HEK293 (cell line): ENCODE results near the gene CCDC178.

ENCODE experiments used
- CTCF ChIA-PET: fragments of 350-600 bp; formaldehyde crosslinking; extraction: SDS; loops from one replicate; lab custom pipeline; 2021; ENCODE audit warnings: antibody characterized with exemption; lab: Yijun Ruan, JAX
- POLR2A ChIA-PET: fragments of 300-600 bp; formaldehyde crosslinking; extraction: SDS; loops from one replicate; lab custom pipeline; 2020; ENCODE audit warnings: antibody characterized with exemption, inconsistent platforms; lab: Yijun Ruan, JAX
- H3K27ac ChIP-seq: fragments of 200-500 bp; sonication (Bioruptor generic); 2 replicates; pipeline ENCODE4 v1.5.1; 2014; ENCODE audit warnings: low read depth, low read length, control low read depth, inconsistent platforms; ENCODE audit errors: extremely low read depth
- H3K36me3 ChIP-seq, 2 experiments: fragments of 200-500 bp in 1 of 2; sonication (Bioruptor generic) in 1 of 2; 1 replicate in 1 of 2; 2 replicates in 1 of 2; pipeline ENCODE4 v1.5.1; 2014 to 2017; ENCODE audit warnings: inconsistent platforms in 2 of 2, low read length in 2 of 2; ENCODE audit not compliant: control insufficient read depth in 2 of 2, insufficient read depth in 1 of 2
- H3K4me1 ChIP-seq: fragments of 200-500 bp; sonication (Bioruptor generic); 2 replicates; pipeline ENCODE4 v1.5.1; 2014; ENCODE audit warnings: mild to moderate bottlenecking, low read length, inconsistent platforms; ENCODE audit not compliant: control insufficient read depth, insufficient read depth
- H3K4me3 ChIP-seq: 2 replicates; pipeline ENCODE4 v1.5.1; 2011; ENCODE audit warnings: low read depth, mild to moderate bottlenecking, control low read depth, low read length, moderate library complexity
- H3K9me3 ChIP-seq: fragments of 200-500 bp; sonication (Bioruptor generic); 2 replicates; pipeline ENCODE4 v1.5.1; 2014; ENCODE audit warnings: low read depth, low read length, inconsistent platforms; ENCODE audit not compliant: control insufficient read depth, insufficient read depth
- FEZF1 ChIP-seq: fragments of 450-650 bp; formaldehyde crosslinking; IDR thresholded peaks from 2 replicates; pipeline ENCODE4 v1.5.1; 2016; ENCODE audit warnings: missing biosample characterization, missing genetic modification characterization
- KLF1 ChIP-seq: fragments of 450-650 bp; formaldehyde crosslinking; IDR thresholded peaks from 2 replicates; pipeline ENCODE4 v1.5.1; 2016; ENCODE audit warnings: missing biosample characterization, missing genetic modification characterization
- MZF1 ChIP-seq: fragments of 450-650 bp; formaldehyde crosslinking; IDR thresholded peaks from 2 replicates; pipeline ENCODE4 v1.5.1; 2017; ENCODE audit warnings: missing biosample characterization, missing genetic modification characterization, borderline replicate concordance
- SETDB1 ChIP-seq: IDR thresholded peaks from one replicate; pipeline ENCODE4 v1.6.1; 2017; ENCODE audit warnings: mild to moderate bottlenecking, low read length, moderate library complexity, mixed read lengths; ENCODE audit not compliant: insufficient read length
- TRIM28 ChIP-seq: IDR thresholded peaks from 2 replicates; pipeline ENCODE4 v1.6.1; 2011; ENCODE audit warnings: low read length, control low read depth, borderline replicate concordance
- ZNF112 ChIP-seq: fragments of 450-650 bp; formaldehyde crosslinking; IDR thresholded peaks from 2 replicates; pipeline ENCODE4 v1.5.0; 2017; ENCODE audit warnings: missing biosample characterization, missing genetic modification characterization
- ZNF48 ChIP-seq: fragments of 450-650 bp; formaldehyde crosslinking; IDR thresholded peaks from 2 replicates; pipeline ENCODE4 v1.5.1; 2016; ENCODE audit warnings: missing biosample characterization, missing genetic modification characterization
- ZNF585B ChIP-seq: fragments of 450-650 bp; formaldehyde crosslinking; IDR thresholded peaks from 2 replicates; pipeline ENCODE4 v1.5.1; 2016; ENCODE audit warnings: missing biosample characterization, missing genetic modification characterization
- ZNF660 ChIP-seq: fragments of 450-650 bp; IDR thresholded peaks from 2 replicates; pipeline ENCODE4 v1.5.1; 2018; ENCODE audit warnings: missing biosample characterization, mild to moderate bottlenecking, missing genetic modification characterization
- TF ChIP-seq, protein P1 (sequence below): fragments of 450-650 bp; IDR thresholded peaks from 2 replicates; pipeline ENCODE4 v1.5.1; 2018; ENCODE audit warnings: missing biosample characterization, mild to moderate bottlenecking, missing genetic modification characterization
- TF ChIP-seq, protein P2 (sequence below): fragments of 450-650 bp; formaldehyde crosslinking; IDR thresholded peaks from 2 replicates; pipeline ENCODE4 v1.5.1; 2017; ENCODE audit warnings: missing biosample characterization, missing genetic modification characterization
- TF ChIP-seq, protein P3 (sequence below): fragments of 450-650 bp; formaldehyde crosslinking; IDR thresholded peaks from 2 replicates; pipeline ENCODE4 v1.5.1; 2017; ENCODE audit warnings: missing biosample characterization, missing genetic modification characterization
- TF ChIP-seq, protein P4 (sequence below): fragments of 450-650 bp; formaldehyde crosslinking; IDR thresholded peaks from 2 replicates; pipeline ENCODE4 v1.5.1; 2016; ENCODE audit warnings: missing biosample characterization, missing genetic modification characterization

CCDC178 gene

DNA sequence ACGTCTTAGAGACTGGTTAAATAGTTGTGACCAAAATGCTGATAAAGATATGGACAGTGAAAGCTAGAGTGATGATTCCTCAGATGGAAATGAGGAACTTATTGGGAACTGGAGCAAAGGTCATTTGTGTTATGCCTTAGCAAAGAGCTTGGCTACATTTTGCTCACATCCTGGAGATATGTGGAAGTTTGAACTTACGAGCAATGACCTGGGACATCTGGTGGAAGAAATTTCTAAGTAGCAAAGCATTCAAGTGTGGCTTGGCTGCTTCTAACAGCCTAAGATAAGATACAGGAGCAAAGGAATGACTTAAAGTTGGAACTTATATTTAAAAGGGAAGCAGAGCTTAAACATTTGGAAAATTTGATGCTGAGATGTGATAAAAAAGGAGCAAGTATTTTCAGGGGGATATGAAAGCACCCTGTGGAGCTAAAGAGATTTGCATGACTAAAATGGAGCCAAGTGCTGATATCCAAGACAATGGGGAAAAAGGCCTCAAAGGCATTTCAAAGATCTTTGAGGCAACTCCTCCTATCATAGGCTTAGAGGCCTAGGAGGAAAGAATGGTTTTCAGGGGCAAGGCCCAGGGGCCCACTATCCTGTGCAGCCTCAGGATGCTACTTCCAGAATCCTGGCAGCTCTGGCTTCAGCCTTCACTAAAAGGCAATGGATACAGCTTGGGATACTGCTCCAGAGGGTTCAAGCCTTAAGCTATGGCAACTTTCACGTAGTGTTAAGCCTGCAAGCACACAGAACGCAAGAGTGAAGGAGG is 543.6 kb downstream of the CCDC178 start:
- CTCF ChIA-PET: no interaction called here
- TF ChIP-seq, protein P1, sequence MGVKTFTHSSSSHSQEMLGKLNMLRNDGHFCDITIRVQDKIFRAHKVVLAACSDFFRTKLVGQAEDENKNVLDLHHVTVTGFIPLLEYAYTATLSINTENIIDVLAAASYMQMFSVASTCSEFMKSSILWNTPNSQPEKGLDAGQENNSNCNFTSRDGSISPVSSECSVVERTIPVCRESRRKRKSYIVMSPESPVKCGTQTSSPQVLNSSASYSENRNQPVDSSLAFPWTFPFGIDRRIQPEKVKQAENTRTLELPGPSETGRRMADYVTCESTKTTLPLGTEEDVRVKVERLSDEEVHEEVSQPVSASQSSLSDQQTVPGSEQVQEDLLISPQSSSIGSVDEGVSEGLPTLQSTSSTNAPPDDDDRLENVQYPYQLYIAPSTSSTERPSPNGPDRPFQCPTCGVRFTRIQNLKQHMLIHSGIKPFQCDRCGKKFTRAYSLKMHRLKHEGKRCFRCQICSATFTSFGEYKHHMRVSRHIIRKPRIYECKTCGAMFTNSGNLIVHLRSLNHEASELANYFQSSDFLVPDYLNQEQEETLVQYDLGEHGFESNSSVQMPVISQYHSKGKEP (tag by site-specific recombination): no peak
- TF ChIP-seq ZNF660 (tag by site-specific recombination) (no peak), ZNF112 (no peak), TRIM28 (peak; percentile 47; the same call in 1 of the 2 replicates), ZNF585B (tag by site-specific recombination) (peak; percentile 92), ZNF48 (no peak), SETDB1 (peak; percentile 74), MZF1 (tag by site-specific recombination) (no peak), KLF1 (tag by site-specific recombination) (no peak)
- TF ChIP-seq, protein P2, sequence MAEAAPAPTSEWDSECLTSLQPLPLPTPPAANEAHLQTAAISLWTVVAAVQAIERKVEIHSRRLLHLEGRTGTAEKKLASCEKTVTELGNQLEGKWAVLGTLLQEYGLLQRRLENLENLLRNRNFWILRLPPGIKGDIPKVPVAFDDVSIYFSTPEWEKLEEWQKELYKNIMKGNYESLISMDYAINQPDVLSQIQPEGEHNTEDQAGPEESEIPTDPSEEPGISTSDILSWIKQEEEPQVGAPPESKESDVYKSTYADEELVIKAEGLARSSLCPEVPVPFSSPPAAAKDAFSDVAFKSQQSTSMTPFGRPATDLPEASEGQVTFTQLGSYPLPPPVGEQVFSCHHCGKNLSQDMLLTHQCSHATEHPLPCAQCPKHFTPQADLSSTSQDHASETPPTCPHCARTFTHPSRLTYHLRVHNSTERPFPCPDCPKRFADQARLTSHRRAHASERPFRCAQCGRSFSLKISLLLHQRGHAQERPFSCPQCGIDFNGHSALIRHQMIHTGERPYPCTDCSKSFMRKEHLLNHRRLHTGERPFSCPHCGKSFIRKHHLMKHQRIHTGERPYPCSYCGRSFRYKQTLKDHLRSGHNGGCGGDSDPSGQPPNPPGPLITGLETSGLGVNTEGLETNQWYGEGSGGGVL (tag by site-specific recombination): no peak
- TF ChIP-seq, protein P3, sequence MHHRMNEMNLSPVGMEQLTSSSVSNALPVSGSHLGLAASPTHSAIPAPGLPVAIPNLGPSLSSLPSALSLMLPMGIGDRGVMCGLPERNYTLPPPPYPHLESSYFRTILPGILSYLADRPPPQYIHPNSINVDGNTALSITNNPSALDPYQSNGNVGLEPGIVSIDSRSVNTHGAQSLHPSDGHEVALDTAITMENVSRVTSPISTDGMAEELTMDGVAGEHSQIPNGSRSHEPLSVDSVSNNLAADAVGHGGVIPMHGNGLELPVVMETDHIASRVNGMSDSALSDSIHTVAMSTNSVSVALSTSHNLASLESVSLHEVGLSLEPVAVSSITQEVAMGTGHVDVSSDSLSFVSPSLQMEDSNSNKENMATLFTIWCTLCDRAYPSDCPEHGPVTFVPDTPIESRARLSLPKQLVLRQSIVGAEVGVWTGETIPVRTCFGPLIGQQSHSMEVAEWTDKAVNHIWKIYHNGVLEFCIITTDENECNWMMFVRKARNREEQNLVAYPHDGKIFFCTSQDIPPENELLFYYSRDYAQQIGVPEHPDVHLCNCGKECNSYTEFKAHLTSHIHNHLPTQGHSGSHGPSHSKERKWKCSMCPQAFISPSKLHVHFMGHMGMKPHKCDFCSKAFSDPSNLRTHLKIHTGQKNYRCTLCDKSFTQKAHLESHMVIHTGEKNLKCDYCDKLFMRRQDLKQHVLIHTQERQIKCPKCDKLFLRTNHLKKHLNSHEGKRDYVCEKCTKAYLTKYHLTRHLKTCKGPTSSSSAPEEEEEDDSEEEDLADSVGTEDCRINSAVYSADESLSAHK (tag by site-specific recombination): no peak
- H3K9me3 ChIP-seq: no peaks in the 10 kb centered on the region
- H3K4me1 ChIP-seq: no peaks in the 10 kb centered on the region
- POLR2A ChIA-PET: no interaction called here
- H3K4me3 ChIP-seq: no peak overlapping the region
- no peaks in the 10 kb centered on the region for H3K36me3 ChIP-seq
- no peak overlapping the region for H3K27ac ChIP-seq

DNA sequence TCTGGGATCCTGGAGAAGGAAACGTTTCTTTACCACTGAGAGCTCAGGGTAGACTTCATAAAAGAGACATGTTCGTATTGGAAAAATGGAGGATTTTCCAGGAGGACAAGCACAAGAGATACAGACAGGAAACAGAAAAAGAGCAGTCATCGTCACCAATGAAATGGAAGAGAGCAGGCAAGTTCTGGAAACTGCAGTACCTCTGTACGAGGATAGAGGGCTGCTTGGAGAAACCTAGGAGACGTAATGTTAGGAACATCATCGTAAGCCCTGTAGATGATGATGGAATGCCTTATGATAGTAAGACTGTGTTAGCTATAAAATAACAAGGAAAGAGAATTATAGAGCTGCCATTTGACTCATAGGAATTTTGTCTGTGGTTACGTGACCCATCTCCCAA is 546.6 kb downstream of the CCDC178 start:
- Histone ChIP-seq H3K4me1 (no peaks in the 10 kb centered on the region), H3K27ac (no peak overlapping the region), H3K36me3 (no peaks in the 10 kb centered on the region), H3K9me3 (no peaks in the 10 kb centered on the region)
- CTCF ChIA-PET: interaction anchor here (0.6 to 1.4 kb wide), 10 partner anchors 12 to 1945 kb away, joined by 3 to 9 read pairs (median 4); no protein-coding TSS in a partner anchor
- TF ChIP-seq, protein P4, sequence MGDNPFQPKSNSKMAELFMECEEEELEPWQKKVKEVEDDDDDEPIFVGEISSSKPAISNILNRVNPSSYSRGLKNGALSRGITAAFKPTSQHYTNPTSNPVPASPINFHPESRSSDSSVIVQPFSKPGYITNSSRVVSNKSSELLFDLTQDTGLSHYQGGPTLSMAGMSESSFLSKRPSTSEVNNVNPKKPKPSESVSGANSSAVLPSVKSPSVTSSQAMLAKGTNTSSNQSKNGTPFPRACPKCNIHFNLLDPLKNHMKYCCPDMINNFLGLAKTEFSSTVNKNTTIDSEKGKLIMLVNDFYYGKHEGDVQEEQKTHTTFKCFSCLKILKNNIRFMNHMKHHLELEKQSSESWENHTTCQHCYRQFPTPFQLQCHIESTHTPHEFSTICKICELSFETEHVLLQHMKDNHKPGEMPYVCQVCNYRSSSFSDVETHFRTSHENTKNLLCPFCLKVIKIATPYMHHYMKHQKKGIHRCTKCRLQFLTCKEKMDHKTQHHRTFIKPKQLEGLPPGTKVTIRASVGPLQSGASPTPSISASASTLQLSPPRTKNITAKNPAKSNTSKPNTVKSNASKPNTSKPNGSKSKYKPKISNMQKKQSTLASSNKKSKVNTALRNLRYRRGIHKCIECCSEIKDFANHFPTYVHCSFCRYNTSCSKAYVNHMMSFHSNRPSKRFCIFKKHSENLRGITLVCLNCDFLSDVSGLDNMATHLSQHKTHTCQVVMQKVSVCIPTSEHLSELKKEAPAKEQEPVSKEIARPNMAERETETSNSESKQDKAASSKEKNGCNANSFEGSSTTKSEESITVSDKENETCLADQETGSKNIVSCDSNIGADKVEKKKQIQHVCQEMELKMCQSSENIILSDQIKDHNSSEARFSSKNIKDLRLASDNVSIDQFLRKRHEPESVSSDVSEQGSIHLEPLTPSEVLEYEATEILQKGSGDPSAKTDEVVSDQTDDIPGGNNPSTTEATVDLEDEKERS (tag by site-specific recombination): no peak
- peak; percentile 35; the same call in 1 of the 2 replicates for TF ChIP-seq FEZF1 (tag by site-specific recombination)
- TF ChIP-seq, all 188 proteins: peak for 1
- POLR2A ChIA-PET: interaction anchor here (0.6 kb wide), 1 partner anchor 327 kb away, joined by 3 read pairs; no protein-coding TSS in a partner anchor
- H3K4me3 ChIP-seq: no peak overlapping the region
